MM.1S (cell line): ENCODE measurements around the gene NLK.

Experiments used
- DNase-seq: peaks from one replicate; pipeline ENCODE4 v3.0.0-alpha.2; 2015
- H2AFZ ChIP-seq: fragments of 300-600 bp; sonication (generic); 2 replicates; pipeline ENCODE4 v1.6.0; 2016; ENCODE audit warnings: antibody characterized with exemption, low read length
- H3F3A ChIP-seq: fragments of 300-600 bp; sonication (generic); 2 replicates; pipeline ENCODE4 v1.6.1; 2016; ENCODE audit warnings: mild to moderate bottlenecking, antibody characterized with exemption, low read length, moderate library complexity, mixed read lengths; ENCODE audit not compliant: insufficient read depth
- H3K27ac ChIP-seq: fragments of 300-600 bp; sonication (generic); 2 replicates; pipeline ENCODE4 v1.5.1; 2016; ENCODE audit warnings: mild to moderate bottlenecking, low read length
- H3K27me3 ChIP-seq: fragments of 300-600 bp; sonication (generic); replicated peaks from 2 replicates; pipeline ENCODE4 v1.6.0; 2016; ENCODE audit warnings: low read length; ENCODE audit not compliant: insufficient read depth
- H3K36me3 ChIP-seq: fragments of 300-600 bp; sonication (generic); replicated peaks from 2 replicates; pipeline ENCODE4 v1.6.1; 2016; ENCODE audit warnings: mild to moderate bottlenecking, low read length, mixed read lengths; ENCODE audit not compliant: insufficient read depth
- H3K4me1 ChIP-seq: fragments of 300-600 bp; sonication (generic); 2 replicates; pipeline ENCODE4 v1.6.1; 2016; ENCODE audit warnings: low read length, mixed read lengths
- H3K4me2 ChIP-seq: fragments of 300-600 bp; sonication (generic); 2 replicates; pipeline ENCODE4 v1.6.0; 2016; ENCODE audit warnings: low read depth, low read length
- H3K4me3 ChIP-seq: fragments of 300-600 bp; sonication (generic); 2 replicates; pipeline ENCODE4 v1.5.1; 2016; ENCODE audit warnings: low read length, mixed read lengths
- H3K79me2 ChIP-seq: fragments of 300-600 bp; sonication (generic); 2 replicates; pipeline ENCODE4 v1.6.1; 2016; ENCODE audit warnings: mixed run types, low read length, mixed read lengths
- H3K9ac ChIP-seq: fragments of 300-600 bp; sonication (generic); 2 replicates; pipeline ENCODE4 v1.6.1; 2016; ENCODE audit warnings: low read length, mixed read lengths
- H3K9me2 ChIP-seq: fragments of 300-600 bp; sonication (generic); replicated peaks from 2 replicates; pipeline ENCODE4 v1.6.1; 2016; ENCODE audit warnings: mild to moderate bottlenecking, low read length, mixed read lengths; ENCODE audit not compliant: insufficient read depth
- H3K9me3 ChIP-seq: fragments of 300-600 bp; sonication (generic); replicated peaks from 2 replicates; pipeline ENCODE4 v1.6.1; 2016; ENCODE audit warnings: mild to moderate bottlenecking, low read length, mixed read lengths; ENCODE audit not compliant: insufficient read depth
- H4K20me1 ChIP-seq: fragments of 300-600 bp; sonication (generic); 2 replicates; pipeline ENCODE4 v1.6.1; 2016; ENCODE audit warnings: mild to moderate bottlenecking, low read length, moderate library complexity, mixed read lengths; ENCODE audit not compliant: insufficient read depth
- CTCF ChIP-seq: fragments of 300-600 bp; sonication (generic); IDR thresholded peaks from 2 replicates; pipeline ENCODE4 v1.5.1; 2016; ENCODE audit warnings: antibody characterized with exemption, low read length, mixed read lengths
- EZH2 ChIP-seq: fragments of 300-600 bp; sonication (generic); optimal IDR thresholded peaks from 2 replicates; pipeline ENCODE3; 2017; ENCODE audit warnings: low read depth, mild to moderate bottlenecking, antibody characterized with exemption, low read length, mixed read lengths
- EZH2phosphoT487 ChIP-seq: fragments of 300-600 bp; sonication (generic); IDR thresholded peaks from 2 replicates; pipeline ENCODE4 v1.6.1; 2018; ENCODE audit warnings: antibody characterized with exemption, low read length

Gene NLK

GRCh38 chr17:28100936-28101335, 58.5 kb downstream of the NLK start:
- no peak for TF ChIP-seq EZH2
- TF ChIP-seq EZH2phosphoT487 = no peak
- Histone ChIP-seq H3K4me3 (no peak overlapping the region), H3K27ac (no peak overlapping the region), H3K9ac (no peak overlapping the region), H2AFZ (no peak overlapping the region), H3K4me2 (no peak overlapping the region), H3K9me2 (no peaks in the 10 kb centered on the region), H3F3A (0 out of 2 replicates have a peak, but pooled peaks cover 2% of the 10 kb centered on the region), H3K27me3 (no peaks in the 10 kb centered on the region), H3K36me3 (no peaks in the 10 kb centered on the region), H3K4me1 (peaks cover 11% of the 10 kb centered on the region), H3K79me2 (no peaks in the 10 kb centered on the region), H3K9me3 (no peaks in the 10 kb centered on the region), H4K20me1 (no peaks in the 10 kb centered on the region)
- DNase-seq = no peak

GRCh38 chr17:28101919-28102318, 59.4 kb downstream of the NLK start:
- Histone ChIP-seq H3K9me3 (no peaks in the 10 kb centered on the region), H3K79me2 (no peaks in the 10 kb centered on the region), H3F3A (0 out of 2 replicates have a peak, but pooled peaks cover 2% of the 10 kb centered on the region), H3K27ac (no peak overlapping the region), H2AFZ (no peak overlapping the region), H3K4me3 (no peak overlapping the region), H3K4me2 (no peak overlapping the region), H3K9ac (no peak overlapping the region), H3K36me3 (no peaks in the 10 kb centered on the region), H3K27me3 (no peaks in the 10 kb centered on the region), H3K4me1 (peaks cover 11% of the 10 kb centered on the region), H4K20me1 (no peaks in the 10 kb centered on the region), H3K9me2 (no peaks in the 10 kb centered on the region)
- no peak for TF ChIP-seq EZH2phosphoT487
- no peak for TF ChIP-seq CTCF
- no peak for TF ChIP-seq EZH2
- DNase-seq = no peak

- Histone ChIP-seq H3F3A (no peaks in the 10 kb centered on the region), H2AFZ (no peak overlapping the region), H4K20me1 (no peaks in the 10 kb centered on the region), H3K36me3 (no peaks in the 10 kb centered on the region), H3K4me3 (no peak overlapping the region), H3K4me2 (no peak overlapping the region), H3K9me3 (no peaks in the 10 kb centered on the region; the same call in 1 of the 2 replicates), H3K9me2 (no peaks in the 10 kb centered on the region), H3K9ac (no peak overlapping the region), H3K27ac (no peak overlapping the region), H3K79me2 (no peaks in the 10 kb centered on the region), H3K4me1 (no peaks in the 10 kb centered on the region), H3K27me3 (no peaks in the 10 kb centered on the region)
- no peak for TF ChIP-seq EZH2
- TF ChIP-seq EZH2phosphoT487 = no peak
- no peak for DNase-seq
Measured at GRCh38 chr17:28105501-28105900, 63.0 kb downstream of the NLK start.

- H4K20me1 ChIP-seq = no peaks in the 10 kb centered on the region
- H3K9ac ChIP-seq = no peak overlapping the region
- no peaks in the 10 kb centered on the region for H3K27me3 ChIP-seq
- H3K27ac ChIP-seq = no peak overlapping the region
- H2AFZ ChIP-seq = no peak overlapping the region
- no peaks in the 10 kb centered on the region; the same call in 1 of the 2 replicates for H3K9me3 ChIP-seq
- H3F3A ChIP-seq = no peaks in the 10 kb centered on the region
- H3K4me2 ChIP-seq = no peak overlapping the region
- TF ChIP-seq EZH2 (no peak), CTCF (no peak), EZH2phosphoT487 (no peak)
- H3K36me3 ChIP-seq = no peaks in the 10 kb centered on the region
- H3K4me1 ChIP-seq = no peaks in the 10 kb centered on the region
- no peak for DNase-seq
- no peak overlapping the region for H3K4me3 ChIP-seq
- H3K79me2 ChIP-seq = no peaks in the 10 kb centered on the region
- no peaks in the 10 kb centered on the region for H3K9me2 ChIP-seq
Measured at GRCh38 chr17:28110184-28110583, 67.7 kb downstream of the NLK start.
